A549 (cell line): ENCODE data around the gene CDKN2A. TPM values are rescaled to one million over a fixed set of nuclear protein-coding genes. Genes with fewer than 3 reads are reported as not detected.

Source experiments
- ATAC-seq, 2 experiments: fragments of 200-7000 bp in 1 of 2; fragments of >200 bp in 1 of 2; cut with Nextera tagmentation in 1 of 2; cut with Tn5 transposase in 1 of 2; 3 replicates each; pipeline versions ENCODE4 v1.8.0 to v1.9.1; 2018 to 2020; ENCODE audit warnings: mild to moderate bottlenecking in 1 of 2, moderate library complexity in 1 of 2
- CTCF ChIA-PET: fragments of 300-600 bp; sonication (Branson Sonifier 250); formaldehyde crosslinking; extraction: SDS; loops from one replicate; lab custom pipeline; 2021; ENCODE audit warnings: antibody characterized with exemption, inconsistent platforms; lab: Yijun Ruan, JAX
- POLR2A ChIA-PET: fragments of 350-600 bp; formaldehyde crosslinking; extraction: SDS; loops from one replicate; lab custom pipeline; 2021; ENCODE audit warnings: antibody characterized with exemption, inconsistent platforms; lab: Yijun Ruan, JAX
- DNase-seq, 2 experiments: peaks; one replicate each; pipeline versions ENCODE4 v3.0.0 to v3.0.0-alpha.2; 2011 to 2016; ENCODE audit warnings: low read depth in 1 of 2, low spot score in 1 of 2
- FAIRE-seq: peaks from 2 replicates; lab custom pipeline; 2011; peaks lifted over from hg19 to GRCh38; lab: Jason Lieb, UNC
- H3K27ac ChIP-seq, 2 experiments: fragments of >200 bp; sonication (Bioruptor Twin); formaldehyde crosslinking; 3 replicates each; pipeline ENCODE4 v1.5.1; 2016 to 2017
- H3K4me1 ChIP-seq: fragments of >200 bp; sonication (Bioruptor Twin); formaldehyde crosslinking; 3 replicates; pipeline ENCODE4 v1.6.1; 2016
- H3K4me2 ChIP-seq: fragments of >200 bp; sonication (Bioruptor Twin); formaldehyde crosslinking; 3 replicates; pipeline ENCODE4 v1.6.1; 2016
- H3K4me3 ChIP-seq: fragments of >200 bp; sonication (Bioruptor Twin); formaldehyde crosslinking; 3 replicates; pipeline ENCODE4 v1.5.1; 2016
- H3K9me3 ChIP-seq: fragments of >200 bp; sonication (Bioruptor Twin); formaldehyde crosslinking; 3 replicates; pipeline ENCODE4 v1.6.1; 2016
- CBX8 ChIP-seq: fragments of 200-600 bp; sonication (generic); IDR thresholded peaks from 2 replicates; pipeline ENCODE4 v1.6.1; 2016
- CTCF ChIP-seq: fragments of >200 bp; sonication (Bioruptor Twin); formaldehyde crosslinking; IDR thresholded peaks from 3 replicates; pipeline ENCODE4 v1.5.1; 2016
- EHF ChIP-seq: fragments of 250-450 bp; sonication (Bioruptor Pico); IDR thresholded peaks from 2 replicates; pipeline ENCODE4 v1.5.0; 2020; ENCODE audit warnings: mild to moderate bottlenecking
- FOSL2 ChIP-seq, 2 experiments: fragments of 450-650 bp in 1 of 2; fragments of >200 bp in 1 of 2; sonication (Bioruptor Twin) in 1 of 2; formaldehyde crosslinking; IDR thresholded peaks; 2 replicates each; pipeline versions ENCODE4 v1.5.0 to v1.6.1; 2016 to 2020; ENCODE audit warnings: mild to moderate bottlenecking in 1 of 2, moderate library complexity in 1 of 2
- HDAC2 ChIP-seq: fragments of 200-600 bp; sonication (generic); IDR thresholded peaks from 2 replicates; pipeline ENCODE4 v1.6.1; 2016
- HES2 ChIP-seq: fragments of >200 bp; sonication (Bioruptor Twin); formaldehyde crosslinking; IDR thresholded peaks from 2 replicates; pipeline ENCODE4 v1.6.1; 2016
- HOXA7 ChIP-seq: fragments of 250-450 bp; sonication (Bioruptor Pico); IDR thresholded peaks from 2 replicates; pipeline ENCODE4 v1.5.0; 2020; ENCODE audit warnings: mild to moderate bottlenecking, moderate library complexity
- HOXB5 ChIP-seq: fragments of 250-450 bp; sonication (Bioruptor Pico); IDR thresholded peaks from 2 replicates; pipeline ENCODE4 v1.5.0; 2020; ENCODE audit warnings: mild to moderate bottlenecking, moderate library complexity
- JUN ChIP-seq, 2 experiments: fragments of >200 bp; sonication (Bioruptor Twin); formaldehyde crosslinking; IDR thresholded peaks; 2 replicates in 1 of 2; 3 replicates in 1 of 2; pipeline ENCODE4 v1.6.1; 2016 to 2017
- KDM1A ChIP-seq: fragments of 200-600 bp; sonication (generic); IDR thresholded peaks from 2 replicates; pipeline ENCODE4 v1.6.1; 2016; ENCODE audit warnings: low read depth, mild to moderate bottlenecking
- KDM5A ChIP-seq: fragments of 200-600 bp; sonication (generic); IDR thresholded peaks from 2 replicates; pipeline ENCODE4 v1.6.1; 2016; ENCODE audit warnings: antibody characterized with exemption, mild to moderate bottlenecking
- MAFK ChIP-seq: fragments of 450-650 bp; IDR thresholded peaks from 2 replicates; pipeline ENCODE4 v1.6.1; 2014; ENCODE audit not compliant: partially characterized antibody
- MAZ ChIP-seq: fragments of 150-350 bp; IDR thresholded peaks from 2 replicates; pipeline ENCODE4 v1.6.1; 2014; ENCODE audit warnings: antibody characterized with exemption, low read depth, low read length, borderline replicate concordance
- MYC ChIP-seq: IDR thresholded peaks from 2 replicates; pipeline ENCODE4 v1.6.1; 2012; ENCODE audit warnings: mild to moderate bottlenecking, inconsistent platforms, low read length, improper control_type of control experiment, borderline replicate concordance
- NFE2L2 ChIP-seq: fragments of 150-350 bp; conservative IDR thresholded peaks from 2 replicates; pipeline ENCODE4 v1.6.1; 2014; ENCODE audit warnings: low read length
- NPAS2 ChIP-seq: fragments of 250-450 bp; sonication (Bioruptor Pico); IDR thresholded peaks from 2 replicates; pipeline ENCODE4 v1.8.0; 2022; ENCODE audit warnings: mild to moderate bottlenecking, moderate library complexity, borderline replicate concordance
- NR3C1 ChIP-seq: fragments of >200 bp; sonication (Bioruptor Twin); formaldehyde crosslinking; IDR thresholded peaks from 3 replicates; pipeline ENCODE4 v1.6.1; 2017
- POLR2AphosphoS2 ChIP-seq: conservative IDR thresholded peaks from 2 replicates; pipeline ENCODE4 v1.6.1; 2012; ENCODE audit warnings: low read length, improper control_type of control experiment, inconsistent platforms
- RAD21 ChIP-seq, 2 experiments: fragments of >200 bp in 1 of 2; sonication (Bioruptor Twin) in 1 of 2; formaldehyde crosslinking in 1 of 2; IDR thresholded peaks in 1 of 2; conservative IDR thresholded peaks in 1 of 2; 2 replicates in 1 of 2; 3 replicates in 1 of 2; pipeline ENCODE4 v1.6.1; 2012 to 2018; ENCODE audit warnings: inconsistent platforms in 1 of 2
- RARB ChIP-seq: fragments of 250-450 bp; sonication (Bioruptor Pico); IDR thresholded peaks from 2 replicates; pipeline ENCODE4 v1.8.0; 2021; ENCODE audit warnings: mild to moderate bottlenecking, moderate library complexity
- RCOR1 ChIP-seq: fragments of 150-350 bp; IDR thresholded peaks from 2 replicates; pipeline ENCODE4 v1.6.1; 2014; ENCODE audit warnings: antibody characterized with exemption, low read length, low read depth
- RFX5 ChIP-seq: fragments of 450-650 bp; IDR thresholded peaks from 2 replicates; pipeline ENCODE4 v1.7.1; 2014; ENCODE audit warnings: antibody characterized with exemption, mild to moderate bottlenecking, moderate library complexity
- RNF2 ChIP-seq: fragments of 200-600 bp; sonication (generic); IDR thresholded peaks from 2 replicates; pipeline ENCODE4 v1.6.1; 2016; ENCODE audit warnings: low read depth, mild to moderate bottlenecking, antibody characterized with exemption, moderate library complexity, borderline replicate concordance
- SREBF2 ChIP-seq: fragments of 450-650 bp; IDR thresholded peaks from 2 replicates; pipeline ENCODE4 v1.6.1; 2014; ENCODE audit warnings: mild to moderate bottlenecking, moderate library complexity
- TFCP2L1 ChIP-seq: fragments of 250-450 bp; sonication (Bioruptor Pico); IDR thresholded peaks from 2 replicates; pipeline ENCODE4 v1.5.0; 2021; ENCODE audit warnings: mild to moderate bottlenecking
- ZFP36 ChIP-seq: fragments of 450-650 bp; IDR thresholded peaks from 2 replicates; pipeline ENCODE4 v1.6.1; 2014; ENCODE audit warnings: borderline replicate concordance; ENCODE audit not compliant: partially characterized antibody
- ZNF302 ChIP-seq: fragments of 250-450 bp; sonication (Bioruptor Pico); IDR thresholded peaks from 2 replicates; pipeline ENCODE4 v1.9.0; 2021; ENCODE audit warnings: inconsistent platforms, mild to moderate bottlenecking, moderate library complexity
- ZSCAN20 ChIP-seq: fragments of 250-450 bp; sonication (Bioruptor Pico); IDR thresholded peaks from 2 replicates; pipeline ENCODE4 v1.8.0; 2022; ENCODE audit warnings: mild to moderate bottlenecking, moderate library complexity
- WGBS: methylation state at CpG from one replicate; pipeline ENCODE4 v1.1.6; 2017; ENCODE audit errors: missing lambda C conversion rate; 5-methylcytosine and 5-hydroxymethylcytosine counted together
- polyA plus RNA-seq, 4 experiments: library from polyadenylated mRNA; depleted of rRNA in 3 of 4; stranded (reverse); fragments of >200 nt; fragmentation: RNase III in 1 of 4; extraction: RNeasy Plus Mini Kit Qiagen cat#74134 plus additional on column Dnase treatment in 1 of 4; gene quantifications; 2 replicates in 3 of 4; 3 replicates in 1 of 4; pipeline ENCODE4 v1.2.3, GENCODE V29; 2011 to 2017
- TF ChIP-seq, protein P1 (sequence below): fragments of 250-450 bp; sonication (Bioruptor Pico); IDR thresholded peaks from 2 replicates; pipeline ENCODE4 v1.5.0; 2021; ENCODE audit warnings: mild to moderate bottlenecking, moderate library complexity, borderline replicate concordance
- TF ChIP-seq, protein P2 (sequence below): IDR thresholded peaks from 2 replicates; pipeline ENCODE4 v1.6.1; 2012

The CDKN2A gene
- polyA plus RNA-seq, 2 of the 4 experiments (the other 2 are of a cell fraction): not detected

GRCh38 chr9:21984101-21984500 is 10.1 kb downstream of the CDKN2A start:
- no peak for TF ChIP-seq NR3C1
- TF ChIP-seq HDAC2: no peak
- no peak for TF ChIP-seq ZSCAN20 (CRISPR knock-in tag)
- TF ChIP-seq NPAS2 (CRISPR knock-in tag): no peak
- no peak for TF ChIP-seq SREBF2
- TF ChIP-seq RFX5: no peak
- TF ChIP-seq ZFP36: no peak
- ChIA-PET POLR2A (no interaction called here), CTCF (no interaction called here)
- DNase-seq (no peak), ATAC-seq (no peak), FAIRE-seq (no peak)
- H3K9me3 ChIP-seq: no peaks in the 10 kb centered on the region
- no peak overlapping the region for H3K27ac ChIP-seq
- no peak overlapping the region for H3K4me3 ChIP-seq
- no peak overlapping the region for H3K4me2 ChIP-seq
- no peaks in the 10 kb centered on the region for H3K4me1 ChIP-seq

DNA sequence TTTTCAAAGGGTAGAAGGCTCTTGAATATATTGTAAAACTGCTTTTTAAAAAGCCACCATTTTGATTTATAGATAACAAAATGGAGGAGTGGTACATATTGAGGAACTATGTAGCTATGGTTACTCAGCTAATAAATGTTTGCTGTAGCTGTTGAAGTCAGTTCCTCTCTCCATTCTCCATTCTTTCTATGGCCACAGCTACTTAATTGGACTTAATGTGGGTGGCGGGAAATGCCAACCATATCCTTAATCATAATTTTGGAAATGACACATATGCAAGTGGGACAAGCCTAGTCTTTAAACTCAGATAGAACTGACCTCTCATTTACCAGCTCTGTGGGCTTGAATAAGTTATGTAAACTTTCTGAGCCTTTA is 10.6 kb downstream of the CDKN2A start:
- H3K4me1 ChIP-seq: no peaks in the 10 kb centered on the region
- ATAC-seq (no peak), DNase-seq (no peak), FAIRE-seq (no peak)
- no peak overlapping the region for H3K4me3 ChIP-seq
- ChIA-PET CTCF (no interaction called here), POLR2A (no interaction called here)
- no peak overlapping the region for H3K4me2 ChIP-seq
- TF ChIP-seq NFE2L2 (no peak), JUN (IDR thresholded peaks at IDR 0.05) (no peak)
- no CpG with 5 or more reads among the region's 1 CpG for WGBS
- no peak overlapping the region for H3K27ac ChIP-seq
- no peaks in the 10 kb centered on the region for H3K9me3 ChIP-seq

- ChIA-PET POLR2A (no interaction called here), CTCF (no interaction called here)
- ATAC-seq (no peak), DNase-seq (no peak), FAIRE-seq (no peak)
- no peaks in the 10 kb centered on the region for H3K9me3 ChIP-seq
- H3K4me3 ChIP-seq: no peak overlapping the region
- H3K4me1 ChIP-seq: no peaks in the 10 kb centered on the region
- TF ChIP-seq RFX5 (no peak), FOSL2 (IDR thresholded peaks at IDR 0.05) (no peak), FOSL2 (CRISPR knock-in tag; IDR thresholded peaks at IDR 0.05) (no peak), POLR2AphosphoS2 (no peak)
- TF ChIP-seq, protein P1, sequence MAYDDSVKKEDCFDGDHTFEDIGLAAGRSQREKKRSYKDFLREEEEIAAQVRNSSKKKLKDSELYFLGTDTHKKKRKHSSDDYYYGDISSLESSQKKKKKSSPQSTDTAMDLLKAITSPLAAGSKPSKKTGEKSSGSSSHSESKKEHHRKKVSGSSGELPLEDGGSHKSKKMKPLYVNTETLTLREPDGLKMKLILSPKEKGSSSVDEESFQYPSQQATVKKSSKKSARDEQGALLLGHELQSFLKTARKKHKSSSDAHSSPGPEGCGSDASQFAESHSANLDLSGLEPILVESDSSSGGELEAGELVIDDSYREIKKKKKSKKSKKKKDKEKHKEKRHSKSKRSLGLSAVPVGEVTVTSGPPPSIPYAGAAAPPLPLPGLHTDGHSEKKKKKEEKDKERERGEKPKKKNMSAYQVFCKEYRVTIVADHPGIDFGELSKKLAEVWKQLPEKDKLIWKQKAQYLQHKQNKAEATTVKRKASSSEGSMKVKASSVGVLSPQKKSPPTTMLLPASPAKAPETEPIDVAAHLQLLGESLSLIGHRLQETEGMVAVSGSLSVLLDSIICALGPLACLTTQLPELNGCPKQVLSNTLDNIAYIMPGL (CRISPR knock-in tag): no peak
- H3K4me2 ChIP-seq: no peak overlapping the region
- WGBS: no CpG with 5 or more reads among the region's 1 CpG
- H3K27ac ChIP-seq: no peak overlapping the region
These were observed 11.2 kb downstream of the CDKN2A start for GRCh38 chr9:21982861-21983560.

DNA sequence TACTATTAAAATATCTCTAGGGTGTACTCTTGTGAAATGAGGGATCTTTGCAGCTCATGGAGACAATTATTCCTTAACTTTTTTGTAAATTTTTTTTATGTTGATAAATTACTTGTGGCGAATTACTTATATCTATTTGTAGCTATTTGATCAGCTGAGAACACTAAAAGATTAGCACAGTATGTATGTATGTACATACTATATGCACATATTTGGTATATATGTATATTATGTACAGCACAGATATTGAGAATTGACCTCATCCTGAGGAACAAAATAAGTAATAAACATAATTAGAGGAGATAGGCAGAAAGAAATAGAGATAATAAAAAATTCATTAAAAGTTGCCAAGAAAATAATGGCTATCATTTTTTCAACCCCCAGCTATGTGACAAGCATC is 11.8 kb downstream of the CDKN2A start:
- TF ChIP-seq CBX8 (no peak), HOXB5 (CRISPR knock-in tag) (no peak), EHF (CRISPR knock-in tag) (no peak), MAFK (no peak), RAD21 (conservative IDR thresholded peaks at IDR 0.05 in 1 of 2, IDR thresholded peaks at IDR 0.05 in 1 of 2) (no peak), HOXA7 (CRISPR knock-in tag) (no peak), MYC (no peak), RARB (CRISPR knock-in tag) (no peak), JUN (IDR thresholded peaks at IDR 0.05) (no peak), CTCF (no peak), KDM5A (no peak), RCOR1 (no peak), HES2 (no peak), TFCP2L1 (CRISPR knock-in tag) (no peak), KDM1A (no peak), RNF2 (no peak), MAZ (no peak), ZNF302 (CRISPR knock-in tag) (no peak)
- TF ChIP-seq, protein P2, sequence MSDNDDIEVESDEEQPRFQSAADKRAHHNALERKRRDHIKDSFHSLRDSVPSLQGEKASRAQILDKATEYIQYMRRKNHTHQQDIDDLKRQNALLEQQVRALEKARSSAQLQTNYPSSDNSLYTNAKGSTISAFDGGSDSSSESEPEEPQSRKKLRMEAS: no peak
- Histone ChIP-seq H3K27ac (no peak overlapping the region), H3K9me3 (no peaks in the 10 kb centered on the region), H3K4me2 (no peak overlapping the region), H3K4me3 (no peak overlapping the region), H3K4me1 (no peaks in the 10 kb centered on the region)
- ChIA-PET CTCF (no interaction called here), POLR2A (no interaction called here)
- no peak for ATAC-seq
- no peak for FAIRE-seq
- no peak for DNase-seq
- whole genome bisulfite sequencing: no CpG with 5 or more reads among the region's 1 CpG
